ENCODE results near the gene PSMG3. TPM values are rescaled to one million over a fixed set of nuclear protein-coding genes. Genes with fewer than 3 reads are reported as not detected.

PSMG3 gene
- total and polyA plus RNA-seq, 2 experiments from 2014 or later: 28.3 to 84.8 TPM

DNA sequence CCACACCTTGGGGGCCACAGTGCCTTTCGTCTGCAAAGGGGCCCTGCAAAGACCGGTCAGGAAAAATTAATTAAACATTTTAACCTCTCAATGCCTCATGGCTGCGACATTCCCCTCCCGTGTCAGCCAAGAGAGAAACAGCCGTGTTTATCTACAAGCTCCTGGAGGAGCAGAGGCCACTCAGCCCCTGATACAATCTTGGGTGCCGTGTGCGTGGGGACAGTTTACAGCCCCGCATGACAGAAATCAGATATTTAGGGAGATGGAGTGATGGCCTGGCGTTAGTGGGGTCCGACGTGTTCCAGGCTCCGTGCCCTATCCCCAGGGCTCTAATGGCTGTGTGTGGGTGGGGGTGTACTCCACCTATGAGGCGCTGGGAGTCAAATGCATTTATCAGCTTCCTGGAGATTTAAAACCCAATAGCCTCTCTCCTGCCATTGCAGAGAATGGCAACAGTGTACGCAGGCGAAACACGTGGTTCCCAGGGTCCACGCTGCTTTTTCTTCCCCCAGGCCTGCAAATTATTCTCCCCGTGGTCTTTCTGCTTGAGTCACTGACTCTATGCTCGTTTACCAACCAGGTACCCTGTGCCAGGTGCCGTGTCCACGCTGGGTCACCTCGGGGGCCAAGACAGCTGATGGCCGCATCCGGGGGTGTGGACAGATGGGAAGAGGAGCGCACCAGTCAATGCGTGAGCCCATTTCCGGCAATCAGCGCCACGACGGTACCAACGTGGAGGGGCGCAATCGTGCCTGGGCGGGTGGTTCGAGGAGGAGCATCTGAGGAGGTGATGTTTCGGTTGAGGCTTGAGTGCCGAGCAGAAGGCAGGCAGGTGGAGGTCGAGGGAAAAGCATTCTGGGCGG is 26.6 kb upstream of the PSMG3 start:
- no peak overlapping the region for H3K4me2 ChIP-seq
- no peaks in the 10 kb centered on the region for H3K36me3 ChIP-seq (ENCODE audit: insufficient read depth)
- peaks cover 11% of the 10 kb centered on the region for H3K27me3 Mint-ChIP-seq (ENCODE audit: insufficient read depth, low read depth, poor library complexity)
- H3K27me3 ChIP-seq (ENCODE audit: insufficient read depth): no peaks in the 10 kb centered on the region
- no peaks in the 10 kb centered on the region for H3K9me2 ChIP-seq (ENCODE audit: insufficient read depth)
- H4K20me1 ChIP-seq (replicated peaks; ENCODE audit: insufficient read depth): no peaks in the 10 kb centered on the region
- H3K4me3 Mint-ChIP-seq: no peak overlapping the region
- no peaks in the 10 kb centered on the region for H3K79me2 ChIP-seq (replicated peaks; ENCODE audit: insufficient read depth)
- DNase-seq (ENCODE audit: low spot score) (no peak), ATAC-seq (no peak)
- no peaks in the 10 kb centered on the region for H3K9me3 Mint-ChIP-seq
- H3K27ac ChIP-seq (ENCODE audit: low read depth): no peak overlapping the region
- H3K36me3 Mint-ChIP-seq (ENCODE audit: low read depth): no peaks in the 10 kb centered on the region; the same call in 2 of the 3 replicates
- no peak overlapping the region for H3K4me3 ChIP-seq
- H3K4me1 ChIP-seq (ENCODE audit: insufficient read depth): no peaks in the 10 kb centered on the region
- no peak for TF ChIP-seq CREB1 (CRISPR knock-in tag; IDR thresholded peaks at IDR 0.05; ENCODE audit: low read depth)
- TF ChIP-seq ZNF114 (CRISPR knock-in tag; IDR thresholded peaks at IDR 0.05): no peak
- TF ChIP-seq JUNB (IDR thresholded peaks at IDR 0.05; ENCODE audit: unreplicated experiment): no peak
- TF ChIP-seq ZNF462 (CRISPR knock-in tag; IDR thresholded peaks at IDR 0.05): no peak
- no peak for TF ChIP-seq NANOG (IDR thresholded peaks at IDR 0.05; ENCODE audit: borderline replicate concordance)
- TF ChIP-seq, protein P1, sequence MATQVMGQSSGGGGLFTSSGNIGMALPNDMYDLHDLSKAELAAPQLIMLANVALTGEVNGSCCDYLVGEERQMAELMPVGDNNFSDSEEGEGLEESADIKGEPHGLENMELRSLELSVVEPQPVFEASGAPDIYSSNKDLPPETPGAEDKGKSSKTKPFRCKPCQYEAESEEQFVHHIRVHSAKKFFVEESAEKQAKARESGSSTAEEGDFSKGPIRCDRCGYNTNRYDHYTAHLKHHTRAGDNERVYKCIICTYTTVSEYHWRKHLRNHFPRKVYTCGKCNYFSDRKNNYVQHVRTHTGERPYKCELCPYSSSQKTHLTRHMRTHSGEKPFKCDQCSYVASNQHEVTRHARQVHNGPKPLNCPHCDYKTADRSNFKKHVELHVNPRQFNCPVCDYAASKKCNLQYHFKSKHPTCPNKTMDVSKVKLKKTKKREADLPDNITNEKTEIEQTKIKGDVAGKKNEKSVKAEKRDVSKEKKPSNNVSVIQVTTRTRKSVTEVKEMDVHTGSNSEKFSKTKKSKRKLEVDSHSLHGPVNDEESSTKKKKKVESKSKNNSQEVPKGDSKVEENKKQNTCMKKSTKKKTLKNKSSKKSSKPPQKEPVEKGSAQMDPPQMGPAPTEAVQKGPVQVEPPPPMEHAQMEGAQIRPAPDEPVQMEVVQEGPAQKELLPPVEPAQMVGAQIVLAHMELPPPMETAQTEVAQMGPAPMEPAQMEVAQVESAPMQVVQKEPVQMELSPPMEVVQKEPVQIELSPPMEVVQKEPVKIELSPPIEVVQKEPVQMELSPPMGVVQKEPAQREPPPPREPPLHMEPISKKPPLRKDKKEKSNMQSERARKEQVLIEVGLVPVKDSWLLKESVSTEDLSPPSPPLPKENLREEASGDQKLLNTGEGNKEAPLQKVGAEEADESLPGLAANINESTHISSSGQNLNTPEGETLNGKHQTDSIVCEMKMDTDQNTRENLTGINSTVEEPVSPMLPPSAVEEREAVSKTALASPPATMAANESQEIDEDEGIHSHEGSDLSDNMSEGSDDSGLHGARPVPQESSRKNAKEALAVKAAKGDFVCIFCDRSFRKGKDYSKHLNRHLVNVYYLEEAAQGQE (IDR thresholded peaks at IDR 0.05; ENCODE audit: unreplicated experiment): no peak
- TF ChIP-seq EZH2 (IDR thresholded peaks at IDR 0.05; ENCODE audit: low read depth, unreplicated experiment): no peak
- H3K27ac Mint-ChIP-seq: no peak overlapping the region
- H3K4me1 Mint-ChIP-seq: peaks cover 4% of the 10 kb centered on the region; the same call in 2 of the 3 replicates
- H2AFZ ChIP-seq: no peak overlapping the region
- H3F3A ChIP-seq (replicated peaks; ENCODE audit: low read depth): no peaks in the 10 kb centered on the region
